ENCODE data around the gene SOX9. TPM values are rescaled to one million over a fixed set of nuclear protein-coding genes. Genes with fewer than 3 reads are reported as not detected.
"Not testable (repeated sequence)": the region's sequence is repeated elsewhere in the genome, so short reads cannot be mapped to it uniquely, and the experiment has no call there.

SOX9 gene
- total RNA-seq, 1 donor from 2014 or later: not detected

DNA sequence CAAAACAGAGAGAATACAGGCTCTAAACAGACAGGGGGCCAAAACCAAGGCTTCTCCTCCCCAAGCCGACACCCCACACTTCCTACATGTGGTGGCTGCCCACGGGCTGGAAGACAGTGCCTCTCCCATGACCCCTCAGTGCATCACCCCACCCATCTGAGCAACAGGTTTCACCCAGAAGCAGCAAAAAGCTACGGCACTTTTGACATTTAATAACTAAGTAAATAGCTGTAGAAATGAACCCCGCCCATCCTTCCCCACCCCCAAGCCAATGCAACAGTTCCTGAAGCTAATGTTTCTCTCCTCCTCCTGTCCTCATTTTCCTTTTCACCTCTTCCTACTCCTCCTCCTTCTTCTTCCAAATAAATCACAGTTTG lies 9.9 kb upstream of the SOX9 start:
- intact Hi-C loops (cut with micrococcal nuclease): no loop called here

DNA sequence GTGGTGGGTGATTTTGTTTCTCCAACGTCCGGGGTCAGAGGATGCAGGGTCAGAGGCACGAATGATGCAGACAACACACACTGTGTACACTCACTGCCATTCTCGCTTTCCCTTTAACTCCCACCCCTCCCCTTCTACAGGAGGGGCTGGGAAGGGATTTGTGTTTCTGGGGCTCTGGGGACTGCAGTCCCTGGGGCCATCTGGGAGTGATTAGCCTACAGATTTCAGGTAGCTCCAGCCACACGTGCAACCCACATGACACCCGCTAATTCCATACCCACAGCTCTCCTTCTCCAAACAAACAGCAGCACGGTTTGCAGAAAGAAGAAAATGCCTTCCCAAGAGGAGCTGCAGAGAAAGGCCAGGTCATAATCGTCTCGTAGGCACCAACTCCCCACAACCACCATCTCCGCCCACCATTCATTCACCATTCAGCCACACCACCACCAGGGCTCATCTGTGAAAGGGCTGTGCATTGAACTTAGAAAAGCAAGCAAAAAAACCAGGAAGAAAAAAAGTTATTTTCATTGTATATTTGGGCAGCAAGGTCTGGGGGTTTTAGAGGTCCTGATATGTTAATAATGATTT lies 9.4 kb upstream of the SOX9 start:
- intact Hi-C loops (cut with micrococcal nuclease): no loop called here

DNA sequence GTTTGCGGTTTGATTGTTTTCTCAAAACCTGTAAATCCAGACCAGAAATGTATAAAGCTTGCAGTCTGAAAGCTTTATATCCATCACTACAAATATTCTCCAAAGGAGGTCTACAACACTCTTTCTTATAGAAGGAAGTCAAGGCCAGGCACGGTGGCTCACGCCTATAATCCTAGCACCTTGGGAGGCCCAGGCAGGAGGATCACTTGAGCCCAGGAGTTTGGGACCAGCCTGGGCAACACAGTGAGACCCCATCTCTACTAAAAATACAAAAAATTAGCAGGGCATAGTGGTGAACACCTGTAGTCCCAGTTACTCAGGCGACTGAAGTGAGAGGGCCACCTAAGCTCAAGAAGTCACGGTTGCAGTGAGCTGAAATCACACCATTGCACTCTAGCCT lies 8.9 kb upstream of the SOX9 start:
- intact Hi-C loops (cut with micrococcal nuclease): not testable (repeated sequence)

DNA sequence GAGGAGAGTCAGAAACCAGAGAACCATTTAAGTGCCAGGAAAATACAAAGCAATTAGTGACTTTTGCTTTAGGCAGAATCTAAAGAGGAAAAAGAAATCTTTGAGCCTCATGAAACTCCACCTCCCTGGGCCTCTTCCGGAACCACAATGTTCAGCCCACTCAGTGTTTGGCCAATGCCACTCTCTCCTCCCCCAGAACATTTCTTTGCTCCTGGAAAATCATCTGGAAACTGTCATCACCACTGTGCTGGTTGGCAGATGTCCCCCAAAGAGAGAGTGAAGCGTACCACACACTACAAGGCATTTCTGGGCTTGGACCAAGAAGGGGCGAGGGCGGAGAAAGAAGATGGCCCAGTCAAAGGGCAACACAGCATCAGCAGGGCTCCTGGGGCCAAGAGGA lies 7.1 kb upstream of the SOX9 start:
- intact Hi-C loops (cut with micrococcal nuclease): no loop called here

DNA sequence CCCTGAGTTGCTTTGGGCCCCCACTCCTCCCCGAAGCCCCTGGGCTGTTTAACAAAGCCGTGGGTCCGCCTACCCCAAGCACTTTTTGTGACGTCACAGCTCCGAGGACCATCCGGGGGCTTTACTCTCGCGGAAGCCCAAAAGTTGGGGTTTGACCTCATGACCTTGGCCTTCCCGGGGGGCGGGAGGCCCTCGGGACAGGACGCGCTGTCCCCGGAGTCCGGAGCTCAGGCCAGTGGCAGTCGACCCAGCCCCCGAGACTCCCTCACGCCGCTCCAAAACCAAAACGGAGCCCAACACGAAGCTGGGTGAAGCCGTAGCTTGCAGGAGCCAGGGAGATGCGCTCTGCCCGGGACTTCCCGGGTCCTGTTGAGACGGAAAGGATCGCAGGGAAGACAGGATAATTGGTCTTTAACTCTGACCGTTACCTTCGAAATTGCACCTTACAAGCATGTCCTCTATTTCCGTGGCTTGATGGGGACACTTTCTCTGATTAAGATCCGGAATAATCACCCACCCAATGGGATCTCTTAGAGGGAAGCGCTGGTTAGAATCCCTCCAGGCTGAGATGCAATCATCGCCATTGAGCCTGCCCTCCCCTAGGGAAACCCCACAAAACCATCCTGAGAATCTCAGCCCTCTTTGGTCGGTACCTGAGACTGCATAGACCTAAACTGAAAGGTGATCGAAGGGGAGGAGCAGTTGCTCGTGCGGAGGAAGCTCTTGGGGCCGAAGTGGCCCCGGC lies 4.9 kb upstream of the SOX9 start:
- intact Hi-C loops (cut with micrococcal nuclease): loop anchor here (5.0 kb wide), 1 partner anchor 644 kb away; no protein-coding TSS in a partner anchor

DNA sequence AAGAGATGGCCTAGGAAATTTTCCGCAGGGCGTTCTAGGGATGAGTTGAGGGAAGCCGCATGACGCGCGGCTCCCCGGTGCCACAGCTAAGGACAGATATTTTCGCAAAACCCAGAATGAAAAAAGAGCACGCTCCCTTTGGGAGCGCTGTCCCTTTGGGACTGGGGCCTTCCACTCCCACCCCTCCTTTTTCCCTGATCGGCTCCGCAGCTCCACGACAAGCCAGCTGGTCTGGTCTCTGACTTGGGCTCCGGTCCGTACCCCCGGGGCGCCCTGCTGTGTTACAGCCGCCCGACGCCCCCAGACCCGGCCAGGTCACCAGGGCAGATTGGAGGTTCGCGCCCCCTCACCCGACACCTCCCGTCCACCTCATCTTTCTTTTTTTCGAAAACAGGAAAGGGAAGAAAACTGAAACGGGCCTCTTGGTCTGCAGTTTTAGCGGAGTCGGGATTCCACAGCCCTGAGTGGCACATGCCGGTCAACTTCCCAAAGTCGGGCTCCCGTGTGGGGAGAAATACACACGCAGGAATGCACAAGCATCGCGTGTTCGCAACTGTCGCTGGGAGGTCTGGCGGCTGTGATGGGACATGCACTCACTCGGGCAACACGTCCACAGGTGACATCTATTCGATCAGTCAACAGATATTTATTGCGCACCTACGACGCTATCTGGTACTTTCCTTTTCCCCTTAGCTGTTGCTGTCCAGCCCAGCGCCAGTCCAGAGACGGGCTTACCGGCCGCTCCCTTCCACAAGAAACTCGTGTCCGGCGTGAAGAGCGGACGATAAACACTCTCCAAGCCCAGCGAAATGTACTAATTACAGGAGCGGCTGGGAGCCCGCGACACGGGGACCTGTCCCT lies 3.9 kb upstream of the SOX9 start:
- intact Hi-C loops (cut with micrococcal nuclease): loop anchor here (5.0 kb wide), 1 partner anchor 645 kb away; no protein-coding TSS in a partner anchor

DNA sequence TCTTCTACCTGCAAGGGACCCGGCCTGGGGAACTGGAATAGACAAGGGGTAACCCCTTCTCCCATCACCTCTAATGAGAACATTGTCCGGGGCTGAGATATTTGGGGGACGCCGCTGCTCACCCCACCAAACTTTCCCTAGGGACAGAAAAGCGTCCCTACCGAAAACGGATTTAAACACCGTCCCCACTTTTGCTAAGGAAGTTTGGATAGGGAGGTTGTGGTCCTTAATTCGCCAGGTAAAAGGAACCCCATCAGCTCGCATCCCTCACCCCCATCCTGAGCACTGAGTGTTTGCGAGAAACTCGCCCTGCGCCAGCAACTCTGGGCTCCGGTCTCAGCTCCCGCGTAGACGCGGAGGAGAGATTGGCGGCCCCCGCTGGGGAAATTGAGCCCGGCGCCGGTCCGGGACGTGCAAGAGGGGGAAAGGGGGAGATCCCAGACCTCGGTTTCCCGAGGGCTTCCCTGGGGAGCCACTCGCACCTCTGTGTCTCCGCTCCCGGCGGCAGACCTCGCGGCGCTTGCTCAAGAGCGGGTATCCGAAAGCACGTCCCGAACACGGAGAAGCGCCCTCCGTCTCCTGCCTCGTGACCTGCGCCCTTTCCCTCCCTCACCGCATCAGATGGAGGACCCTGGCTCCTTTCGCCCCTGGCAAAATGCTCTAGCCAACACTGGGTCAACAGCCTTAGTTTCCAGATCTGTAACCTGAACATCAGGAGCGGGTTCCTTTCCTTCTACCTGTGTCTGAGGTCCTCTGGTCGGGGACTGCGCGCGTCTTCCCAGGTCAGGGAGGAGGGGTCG lies 3.1 kb upstream of the SOX9 start:
- intact Hi-C loops (cut with micrococcal nuclease): loop anchor here (5.0 kb wide), 1 partner anchor 645 kb away; no protein-coding TSS in a partner anchor

DNA sequence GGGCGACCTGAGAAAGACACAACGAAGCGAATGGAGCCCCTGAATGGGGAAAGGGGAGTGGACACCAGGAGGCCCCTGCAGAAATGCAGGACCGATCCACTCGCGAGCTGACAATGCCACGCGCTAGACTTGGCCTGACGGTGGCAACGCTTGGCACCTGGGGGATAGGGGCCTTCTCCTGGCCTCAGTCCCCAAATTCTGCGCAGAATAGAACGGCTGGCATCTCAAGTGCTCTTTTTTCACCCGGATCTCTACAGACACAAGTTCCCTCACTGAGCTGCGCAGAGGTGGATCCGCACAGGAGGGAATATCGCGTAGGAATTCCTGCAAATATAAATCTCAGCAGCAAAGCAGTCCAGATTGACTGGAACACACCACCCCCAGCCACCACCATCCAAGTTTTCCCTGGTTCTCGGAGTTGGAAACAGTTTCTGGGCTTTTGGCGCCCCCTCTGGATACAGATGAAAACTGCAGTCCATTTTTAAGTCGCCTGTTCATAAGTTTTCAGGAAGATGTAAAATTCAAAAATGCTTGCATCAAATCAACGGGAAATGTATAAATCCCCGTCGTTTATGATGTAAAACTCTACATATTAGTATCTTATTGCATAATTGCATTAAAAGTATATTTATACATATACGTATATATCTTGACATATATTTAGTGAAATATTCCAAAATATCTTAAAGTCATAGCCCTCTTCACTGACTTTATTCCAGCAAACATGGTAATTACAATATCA lies 2.3 kb upstream of the SOX9 start:
- intact Hi-C loops (cut with micrococcal nuclease): loop anchor here (5.0 kb wide), 1 partner anchor 646 kb away; no protein-coding TSS in a partner anchor

DNA sequence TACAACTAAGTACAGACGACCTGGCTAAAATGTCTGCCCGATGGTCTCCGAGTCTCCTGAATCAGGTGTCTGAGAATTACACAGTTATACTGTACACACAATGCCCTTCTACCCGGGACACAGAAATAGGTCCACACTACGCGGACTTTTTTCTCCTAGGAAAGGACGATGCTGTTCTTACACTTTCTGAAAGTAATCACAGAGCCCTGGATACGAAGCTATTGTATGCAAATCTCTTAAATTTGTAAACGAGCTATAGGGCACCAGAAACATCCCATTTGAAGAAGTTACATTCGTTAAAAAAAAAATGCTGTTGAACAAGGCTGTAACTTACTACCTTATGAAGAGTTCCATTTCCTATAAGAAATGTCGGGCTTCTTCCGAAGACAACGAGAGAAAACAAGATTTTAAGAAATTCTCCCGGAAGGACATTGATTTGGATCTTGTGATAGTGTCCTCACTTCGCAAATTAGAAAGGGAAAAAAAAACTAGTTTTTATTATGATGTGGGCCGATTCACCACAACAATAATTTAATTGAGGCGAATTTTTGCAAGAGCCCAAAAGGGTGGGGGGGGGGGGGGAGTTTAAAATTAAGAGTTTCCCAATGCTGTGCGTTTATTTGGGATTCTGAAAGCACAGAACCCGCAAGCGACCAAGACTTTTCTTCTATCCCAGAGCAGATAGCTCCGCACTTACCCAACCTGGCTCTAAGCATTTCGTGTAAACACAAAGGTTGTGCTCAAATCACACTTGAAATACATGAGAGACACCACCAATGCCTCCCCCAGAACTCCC lies 1.5 kb upstream of the SOX9 start:
- intact Hi-C loops (cut with micrococcal nuclease): loop anchor here (5.0 kb wide), 1 partner anchor 647 kb away; no protein-coding TSS in a partner anchor

DNA sequence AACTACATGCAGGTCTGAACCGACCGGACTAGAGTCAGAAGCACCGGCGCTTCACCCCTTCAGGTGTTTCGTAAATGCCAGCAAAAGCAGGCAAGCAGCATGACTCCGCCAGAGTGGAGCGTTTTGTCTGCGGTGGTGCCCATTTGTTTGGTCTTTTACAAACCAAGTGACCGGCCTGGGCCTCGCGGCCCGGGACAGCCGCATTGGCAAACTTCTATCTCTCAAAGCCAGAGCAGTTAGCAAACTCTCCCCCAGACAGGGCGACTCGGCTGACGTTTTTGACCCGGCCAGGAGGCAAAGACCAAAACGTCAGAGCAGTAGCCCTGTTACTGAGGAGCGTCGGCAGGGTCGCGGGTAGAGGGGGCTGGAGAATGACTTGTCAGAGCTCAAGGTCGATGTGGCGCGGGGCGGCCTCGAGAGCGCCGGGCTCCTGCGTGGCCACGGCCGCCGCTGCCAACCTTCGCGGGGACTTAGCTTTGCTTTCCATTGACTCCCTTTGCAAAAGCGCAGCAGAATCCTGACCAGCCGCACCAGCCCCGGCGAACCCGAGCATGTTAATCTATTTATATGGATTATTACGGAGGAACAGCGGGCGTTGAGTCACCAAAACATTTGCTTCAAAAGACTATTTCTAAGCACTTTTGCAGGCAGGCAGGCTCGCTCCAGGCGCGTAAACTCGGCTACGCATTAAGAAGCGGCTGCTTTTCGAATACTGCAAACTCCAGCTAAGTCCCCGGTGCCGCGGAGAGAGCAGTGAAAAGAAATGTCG lies 763 bp upstream of the SOX9 start:
- intact Hi-C loops (cut with micrococcal nuclease): loop anchor here (5.0 kb wide), 1 partner anchor 648 kb away; no protein-coding TSS in a partner anchor

DNA sequence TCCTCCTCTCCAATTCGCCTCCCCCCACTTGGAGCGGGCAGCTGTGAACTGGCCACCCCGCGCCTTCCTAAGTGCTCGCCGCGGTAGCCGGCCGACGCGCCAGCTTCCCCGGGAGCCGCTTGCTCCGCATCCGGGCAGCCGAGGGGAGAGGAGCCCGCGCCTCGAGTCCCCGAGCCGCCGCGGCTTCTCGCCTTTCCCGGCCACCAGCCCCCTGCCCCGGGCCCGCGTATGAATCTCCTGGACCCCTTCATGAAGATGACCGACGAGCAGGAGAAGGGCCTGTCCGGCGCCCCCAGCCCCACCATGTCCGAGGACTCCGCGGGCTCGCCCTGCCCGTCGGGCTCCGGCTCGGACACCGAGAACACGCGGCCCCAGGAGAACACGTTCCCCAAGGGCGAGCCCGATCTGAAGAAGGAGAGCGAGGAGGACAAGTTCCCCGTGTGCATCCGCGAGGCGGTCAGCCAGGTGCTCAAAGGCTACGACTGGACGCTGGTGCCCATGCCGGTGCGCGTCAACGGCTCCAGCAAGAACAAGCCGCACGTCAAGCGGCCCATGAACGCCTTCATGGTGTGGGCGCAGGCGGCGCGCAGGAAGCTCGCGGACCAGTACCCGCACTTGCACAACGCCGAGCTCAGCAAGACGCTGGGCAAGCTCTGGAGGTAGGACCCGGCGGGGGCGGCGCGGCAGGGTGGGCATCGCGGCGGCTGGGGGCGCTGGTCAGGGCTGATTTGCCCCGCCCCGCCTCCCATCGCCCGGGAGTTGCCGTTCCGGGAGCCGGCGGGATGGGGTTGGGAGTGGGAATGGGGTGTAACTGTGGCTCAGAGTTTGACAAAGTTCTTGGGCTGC lies 567 bp downstream of the SOX9 start:
- intact Hi-C loops (cut with micrococcal nuclease): no loop called here

DNA sequence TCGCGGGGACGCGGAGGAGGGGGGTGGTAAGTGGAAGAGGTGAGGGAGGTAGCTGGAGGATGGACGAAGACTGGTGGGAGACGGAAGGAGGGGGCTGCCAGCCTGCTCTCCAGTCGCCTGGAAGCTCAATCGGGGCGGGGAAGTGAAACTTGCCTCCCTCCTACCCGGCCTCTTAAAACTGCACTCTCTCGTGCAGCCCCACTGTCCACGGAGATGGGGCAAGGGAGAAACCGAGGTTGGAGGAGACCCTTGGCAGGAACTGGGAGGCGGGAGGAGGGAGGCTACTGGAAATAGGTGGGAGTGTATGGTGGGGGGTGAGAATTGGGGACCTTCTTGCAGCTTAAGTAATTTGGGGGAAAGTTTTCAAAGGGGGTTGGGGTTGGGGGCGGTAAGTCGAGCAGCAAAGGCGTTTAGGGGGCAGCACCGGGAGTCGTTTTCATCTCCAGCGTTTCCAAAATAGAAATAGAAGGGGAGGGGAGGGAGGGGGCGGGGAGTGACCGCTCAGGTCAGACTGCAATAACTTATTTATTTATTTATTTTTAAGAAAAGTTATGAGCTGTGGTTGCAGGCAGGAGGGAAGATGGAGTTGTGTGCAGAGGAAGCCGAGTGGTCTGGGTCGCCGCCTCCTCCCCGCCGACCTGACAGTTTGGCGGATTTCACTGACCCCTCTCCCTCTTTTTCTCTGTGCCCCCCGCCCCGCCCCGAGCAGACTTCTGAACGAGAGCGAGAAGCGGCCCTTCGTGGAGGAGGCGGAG lies 1.4 kb downstream of the SOX9 start:
- intact Hi-C loops (cut with micrococcal nuclease): no loop called here

DNA sequence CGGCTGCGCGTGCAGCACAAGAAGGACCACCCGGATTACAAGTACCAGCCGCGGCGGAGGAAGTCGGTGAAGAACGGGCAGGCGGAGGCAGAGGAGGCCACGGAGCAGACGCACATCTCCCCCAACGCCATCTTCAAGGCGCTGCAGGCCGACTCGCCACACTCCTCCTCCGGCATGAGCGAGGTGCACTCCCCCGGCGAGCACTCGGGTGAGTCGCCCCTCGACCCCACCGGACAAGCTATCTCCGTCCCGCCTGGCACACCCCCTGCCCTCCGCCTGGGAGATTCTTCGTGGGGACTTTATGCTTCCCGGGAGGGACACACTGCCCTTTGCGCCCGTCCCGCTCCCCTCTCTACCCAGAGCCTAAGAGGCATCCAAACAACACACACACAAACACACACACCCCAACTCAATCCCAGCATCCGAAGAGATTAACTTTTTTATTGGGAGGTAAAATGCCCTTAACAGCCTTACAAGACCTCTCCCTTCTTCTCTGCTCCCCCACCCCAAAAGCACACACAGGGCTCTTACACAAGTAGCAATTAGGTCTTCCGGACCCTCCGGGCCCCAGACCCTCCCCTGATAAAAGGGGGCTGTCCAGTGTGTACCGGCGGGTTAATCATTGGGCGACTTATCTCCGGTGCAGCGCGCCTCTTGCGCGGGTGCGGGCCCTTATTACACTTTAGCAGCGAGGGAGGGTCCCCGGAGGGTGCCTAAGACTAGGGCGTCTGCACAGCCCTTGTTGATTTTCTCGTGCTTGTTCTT lies 2.1 kb downstream of the SOX9 start:
- intact Hi-C loops (cut with micrococcal nuclease): no loop called here

DNA sequence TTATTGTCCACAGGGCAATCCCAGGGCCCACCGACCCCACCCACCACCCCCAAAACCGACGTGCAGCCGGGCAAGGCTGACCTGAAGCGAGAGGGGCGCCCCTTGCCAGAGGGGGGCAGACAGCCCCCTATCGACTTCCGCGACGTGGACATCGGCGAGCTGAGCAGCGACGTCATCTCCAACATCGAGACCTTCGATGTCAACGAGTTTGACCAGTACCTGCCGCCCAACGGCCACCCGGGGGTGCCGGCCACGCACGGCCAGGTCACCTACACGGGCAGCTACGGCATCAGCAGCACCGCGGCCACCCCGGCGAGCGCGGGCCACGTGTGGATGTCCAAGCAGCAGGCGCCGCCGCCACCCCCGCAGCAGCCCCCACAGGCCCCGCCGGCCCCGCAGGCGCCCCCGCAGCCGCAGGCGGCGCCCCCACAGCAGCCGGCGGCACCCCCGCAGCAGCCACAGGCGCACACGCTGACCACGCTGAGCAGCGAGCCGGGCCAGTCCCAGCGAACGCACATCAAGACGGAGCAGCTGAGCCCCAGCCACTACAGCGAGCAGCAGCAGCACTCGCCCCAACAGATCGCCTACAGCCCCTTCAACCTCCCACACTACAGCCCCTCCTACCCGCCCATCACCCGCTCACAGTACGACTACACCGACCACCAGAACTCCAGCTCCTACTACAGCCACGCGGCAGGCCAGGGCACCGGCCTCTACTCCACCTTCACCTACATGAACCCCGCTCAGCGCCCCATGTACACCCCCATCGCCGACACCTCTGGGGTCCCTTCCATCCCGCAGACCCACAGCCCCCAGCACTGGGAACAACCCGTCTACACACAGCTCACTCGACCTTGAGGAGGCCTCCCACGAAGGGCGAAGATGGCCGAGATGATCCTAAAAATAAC lies 3.0 kb downstream of the SOX9 start:
- intact Hi-C loops (cut with micrococcal nuclease): no loop called here

DNA sequence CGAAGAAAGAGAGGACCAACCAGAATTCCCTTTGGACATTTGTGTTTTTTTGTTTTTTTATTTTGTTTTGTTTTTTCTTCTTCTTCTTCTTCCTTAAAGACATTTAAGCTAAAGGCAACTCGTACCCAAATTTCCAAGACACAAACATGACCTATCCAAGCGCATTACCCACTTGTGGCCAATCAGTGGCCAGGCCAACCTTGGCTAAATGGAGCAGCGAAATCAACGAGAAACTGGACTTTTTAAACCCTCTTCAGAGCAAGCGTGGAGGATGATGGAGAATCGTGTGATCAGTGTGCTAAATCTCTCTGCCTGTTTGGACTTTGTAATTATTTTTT lies 3.6 kb downstream of the SOX9 start:
- intact Hi-C loops (cut with micrococcal nuclease): no loop called here

Data from T-helper 2 cell treated with Interferon-gamma antibody and Interleukin-4, amounts not matched to agents 100 ng/mL and 5 ng/mL, for 36 hours (primary cell).